Measurements from ENCODE around the gene SP5.
A peak's percentile ranks its signal among the peaks of the same experiment; 100 is the strongest.
"Not testable (repeated sequence)": the region's sequence is repeated elsewhere in the genome, so short reads cannot be mapped to it uniquely, and the experiment has no call there.

The SP5 gene

GRCh38 chr2:170715062-170715931 lies at the start of gene SP5:
SP5 (plus strand) TSS chr2:170715337; CDS start chr2:170715513, 176 bp downstream.
- peak; percentile 63 for DNase-seq (ENCODE audit: low spot score)

GRCh38 chr2:170665743-170666142 lies 49.4 kb upstream of the SP5 start:
- no peak for DNase-seq (ENCODE audit: low spot score)

GRCh38 chr2:170669909-170670308 lies 45.2 kb upstream of the SP5 start:
- no peak for DNase-seq (ENCODE audit: low spot score)

GRCh38 chr2:170670651-170671050 lies 44.5 kb upstream of the SP5 start:
- DNase-seq (ENCODE audit: low spot score), result no peak

- no peak for DNase-seq (ENCODE audit: low spot score)
Observed at GRCh38 chr2:170671079-170671478, 44.1 kb upstream of the SP5 start.

GRCh38 chr2:170674282-170674681 lies 40.9 kb upstream of the SP5 start:
- DNase-seq (ENCODE audit: low spot score), result not testable (repeated sequence)

GRCh38 chr2:170675701-170676100 lies 39.4 kb upstream of the SP5 start:
- no peak for DNase-seq (ENCODE audit: low spot score)

- DNase-seq (ENCODE audit: low spot score), result no peak
Observed at GRCh38 chr2:170679607-170680079, 35.5 kb upstream of the SP5 start.

GRCh38 chr2:170680172-170680941 lies 34.8 kb upstream of the SP5 start:
- DNase-seq (ENCODE audit: low spot score), result no peak

GRCh38 chr2:170681311-170681710 lies 33.8 kb upstream of the SP5 start:
- DNase-seq (ENCODE audit: low spot score), result no peak

GRCh38 chr2:170685591-170685990 lies 29.5 kb upstream of the SP5 start:
- DNase-seq (ENCODE audit: low spot score), result no peak

GRCh38 chr2:170689481-170689880 lies 25.7 kb upstream of the SP5 start:
- no peak for DNase-seq (ENCODE audit: low spot score)

GRCh38 chr2:170690640-170691039 lies 24.5 kb upstream of the SP5 start:
- no peak for DNase-seq (ENCODE audit: low spot score)

- no peak for DNase-seq (ENCODE audit: low spot score)
Observed at GRCh38 chr2:170694316-170694715, 20.8 kb upstream of the SP5 start.

- DNase-seq (ENCODE audit: low spot score), result no peak
Observed at GRCh38 chr2:170695521-170696410, 19.4 kb upstream of the SP5 start.

- no peak for DNase-seq (ENCODE audit: low spot score)
Observed at GRCh38 chr2:170696948-170697347, 18.2 kb upstream of the SP5 start.

- no peak for DNase-seq (ENCODE audit: low spot score)
Observed at GRCh38 chr2:170701011-170701410, 14.1 kb upstream of the SP5 start.

GRCh38 chr2:170703776-170704476 lies 11.2 kb upstream of the SP5 start:
- DNase-seq (ENCODE audit: low spot score), result no peak

GRCh38 chr2:170707821-170708795 lies 7.0 kb upstream of the SP5 start:
- DNase-seq (ENCODE audit: low spot score), result no peak

GRCh38 chr2:170710609-170710979 lies 4.5 kb upstream of the SP5 start:
- DNase-seq (ENCODE audit: low spot score), result no peak

All from GM03348 (cell line).